SK-N-SH (cell line): Measurements from ENCODE around the gene PIK3R3.

Experiments
- CHD2 ChIP-seq: fragments of 150-350 bp; IDR thresholded peaks from 2 replicates; pipeline ENCODE4 v1.6.1; 2018; ENCODE audit warnings: low read length; ENCODE audit not compliant: partially characterized antibody
- EP300 ChIP-seq, 2 experiments: IDR thresholded peaks; 2 replicates each; pipeline versions ENCODE4 v1.4.0 to v1.6.1; 2012; ENCODE audit warnings: borderline replicate concordance in 1 of 2, low read depth in 1 of 2, low read length in 1 of 2
- GABPA ChIP-seq: IDR thresholded peaks from 2 replicates; pipeline ENCODE4 v1.4.0; 2012; ENCODE audit warnings: low read depth, mild to moderate bottlenecking
- NRF1 ChIP-seq: IDR thresholded peaks from 2 replicates; pipeline ENCODE4 v1.6.1; 2012; ENCODE audit warnings: low read depth, mild to moderate bottlenecking, low read length
- RAD21 ChIP-seq: IDR thresholded peaks from 2 replicates; pipeline ENCODE4 v1.6.1; 2012; ENCODE audit warnings: mild to moderate bottlenecking, low read length
- YY1 ChIP-seq: IDR thresholded peaks from 2 replicates; pipeline ENCODE4 v1.4.0; 2012; ENCODE audit warnings: low read depth, mild to moderate bottlenecking
- TF ChIP-seq, protein P1 (sequence below): fragments of 200-600 bp; sonication (generic); IDR thresholded peaks from 2 replicates; pipeline ENCODE4 v1.6.1; 2017; ENCODE audit warnings: antibody characterized with exemption, mild to moderate bottlenecking, moderate library complexity

DNA sequence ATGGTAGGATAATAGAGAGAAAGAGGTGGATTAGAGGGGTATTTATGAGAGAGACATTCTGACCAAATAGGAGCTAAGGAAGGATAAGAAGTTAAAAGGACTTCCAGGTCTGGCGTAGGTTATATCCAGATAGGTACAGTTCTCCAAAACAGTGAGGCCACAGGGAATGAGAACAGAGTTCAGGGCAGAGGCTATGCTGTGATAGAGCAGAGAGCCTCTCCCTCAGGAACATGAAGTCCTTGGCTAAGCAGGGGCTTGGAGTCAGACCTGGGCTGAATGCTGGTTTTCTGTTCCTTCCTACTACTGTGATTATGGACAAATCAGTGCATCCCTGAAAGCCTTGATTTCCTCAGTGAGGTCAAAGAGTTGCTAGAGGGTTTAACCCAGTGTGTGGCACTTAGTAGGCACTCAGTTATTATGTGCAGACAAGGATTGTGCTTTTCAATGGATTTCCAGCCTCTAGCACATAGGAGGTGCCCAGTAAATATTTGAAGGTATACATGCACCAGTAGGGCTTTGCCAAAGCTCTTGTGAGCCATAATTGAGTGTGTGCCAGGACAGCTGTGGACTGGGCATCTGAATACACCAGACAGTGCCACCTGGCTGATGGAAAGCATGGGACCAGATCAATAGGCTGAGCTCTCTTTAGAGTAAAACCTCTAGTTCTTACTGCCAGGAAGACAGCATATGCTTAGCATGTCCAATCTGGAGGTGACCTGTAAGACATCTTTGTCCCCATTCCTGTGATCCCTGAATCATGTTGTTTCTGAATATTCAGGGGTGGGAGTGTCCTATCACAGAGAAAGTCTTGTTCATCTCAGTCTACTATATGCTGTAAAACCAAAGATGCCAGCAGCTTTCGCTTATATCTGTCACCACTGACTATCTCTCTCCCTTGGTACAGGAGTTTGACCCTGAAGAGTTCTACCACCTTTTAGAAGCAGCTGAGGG lies 111.1 kb downstream of the PIK3R3 start:
- no peak for TF ChIP-seq GABPA
- TF ChIP-seq, protein P1, sequence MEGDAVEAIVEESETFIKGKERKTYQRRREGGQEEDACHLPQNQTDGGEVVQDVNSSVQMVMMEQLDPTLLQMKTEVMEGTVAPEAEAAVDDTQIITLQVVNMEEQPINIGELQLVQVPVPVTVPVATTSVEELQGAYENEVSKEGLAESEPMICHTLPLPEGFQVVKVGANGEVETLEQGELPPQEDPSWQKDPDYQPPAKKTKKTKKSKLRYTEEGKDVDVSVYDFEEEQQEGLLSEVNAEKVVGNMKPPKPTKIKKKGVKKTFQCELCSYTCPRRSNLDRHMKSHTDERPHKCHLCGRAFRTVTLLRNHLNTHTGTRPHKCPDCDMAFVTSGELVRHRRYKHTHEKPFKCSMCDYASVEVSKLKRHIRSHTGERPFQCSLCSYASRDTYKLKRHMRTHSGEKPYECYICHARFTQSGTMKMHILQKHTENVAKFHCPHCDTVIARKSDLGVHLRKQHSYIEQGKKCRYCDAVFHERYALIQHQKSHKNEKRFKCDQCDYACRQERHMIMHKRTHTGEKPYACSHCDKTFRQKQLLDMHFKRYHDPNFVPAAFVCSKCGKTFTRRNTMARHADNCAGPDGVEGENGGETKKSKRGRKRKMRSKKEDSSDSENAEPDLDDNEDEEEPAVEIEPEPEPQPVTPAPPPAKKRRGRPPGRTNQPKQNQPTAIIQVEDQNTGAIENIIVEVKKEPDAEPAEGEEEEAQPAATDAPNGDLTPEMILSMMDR = no peak
- TF ChIP-seq CHD2 = no peak
- TF ChIP-seq RAD21 = no peak
- TF ChIP-seq YY1 = no peak
- no peak for TF ChIP-seq NRF1
- TF ChIP-seq EP300 (IDR thresholded peaks at IDR 0.05; ENCODE audit: borderline replicate concordance in 1 of 2, low read depth in 1 of 2, low read length in 1 of 2) = no peak
